NT2/D1 (cell line): ENCODE measurements around the gene COL23A1.
"Not testable (repeated sequence)": the region's sequence is repeated elsewhere in the genome, so short reads cannot be mapped to it uniquely, and the experiment has no call there.

Experiments
- DNase-seq: peaks from one replicate; pipeline ENCODE4 v3.0.0-alpha.2; 2011; ENCODE audit warnings: low read depth, low spot score
- H3K27me3 ChIP-seq: 2 replicates; pipeline ENCODE4 v1.6.0; 2011; ENCODE audit warnings: mild to moderate bottlenecking; ENCODE audit not compliant: insufficient read length, insufficient read depth
- H3K36me3 ChIP-seq: 2 replicates; pipeline ENCODE4 v1.6.1; 2011; ENCODE audit warnings: mild to moderate bottlenecking, low read length, mixed read lengths; ENCODE audit not compliant: insufficient read depth, insufficient read length
- H3K4me1 ChIP-seq: 2 replicates; pipeline ENCODE4 v1.5.1; 2011; ENCODE audit not compliant: insufficient read depth, insufficient read length
- H3K4me3 ChIP-seq: 2 replicates; pipeline ENCODE4 v1.5.1; 2011; ENCODE audit warnings: low read depth; ENCODE audit not compliant: insufficient read length
- H3K9ac ChIP-seq: 2 replicates; pipeline ENCODE4 v1.6.0; 2011; ENCODE audit warnings: low read depth; ENCODE audit not compliant: insufficient read length
- H3K9me3 ChIP-seq: 2 replicates; pipeline ENCODE4 v1.5.1; 2011; ENCODE audit warnings: mild to moderate bottlenecking, low read length; ENCODE audit not compliant: insufficient read depth
- SUZ12 ChIP-seq: IDR thresholded peaks from 2 replicates; pipeline ENCODE4 v1.6.1; 2011; ENCODE audit not compliant: insufficient read length, insufficient read depth; ENCODE audit errors: extremely low read depth
- YY1 ChIP-seq: IDR thresholded peaks from 2 replicates; pipeline ENCODE4 v1.6.1; 2011; ENCODE audit not compliant: insufficient read length, insufficient read depth
- ZNF274 ChIP-seq: IDR thresholded peaks from 2 replicates; pipeline ENCODE4 v1.6.1; 2011; ENCODE audit warnings: mild to moderate bottlenecking, low read depth, low read length

Gene COL23A1

DNA sequence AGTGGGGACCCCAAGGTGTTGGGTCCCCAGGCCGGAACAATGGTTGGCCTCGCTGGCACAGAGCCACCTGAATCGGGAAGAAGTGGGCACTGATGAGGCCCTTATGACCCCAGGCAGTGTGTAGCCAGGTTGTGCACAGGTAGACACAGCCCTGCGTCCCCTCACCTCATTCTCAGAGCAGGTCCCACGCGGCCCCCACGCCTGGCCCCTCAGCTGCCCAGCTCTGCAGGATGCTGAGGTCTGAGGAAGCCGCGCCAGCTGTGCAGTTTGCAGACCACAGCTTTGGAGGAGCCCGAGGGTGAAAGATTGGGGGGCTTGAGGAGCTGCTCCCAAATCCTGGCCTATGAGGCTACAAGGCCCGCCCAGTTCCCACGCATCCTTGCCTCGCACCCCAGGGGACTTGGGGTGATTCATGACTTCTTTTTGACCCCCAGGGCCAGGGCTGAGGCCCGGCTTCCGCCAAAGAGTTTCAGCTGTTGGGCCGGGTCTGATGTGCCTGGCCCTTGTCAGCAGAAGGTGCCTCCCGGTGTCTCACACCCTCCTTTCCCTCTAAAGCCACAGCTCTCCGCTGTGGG lies 269.8 kb downstream of the COL23A1 start:
- DNase-seq: no peak
- TF ChIP-seq SUZ12 (no peak), ZNF274 (no peak), YY1 (no peak)
- H3K27me3 ChIP-seq: no peaks in the 10 kb centered on the region
- H3K36me3 ChIP-seq: no peaks in the 10 kb centered on the region
- peaks cover 8% of the 10 kb centered on the region for H3K4me1 ChIP-seq
- H3K4me3 ChIP-seq: no peak overlapping the region
- 0 out of 2 replicates have a peak, but pooled peaks cover 6% of the 10 kb centered on the region for H3K9me3 ChIP-seq
- H3K9ac ChIP-seq: no peak overlapping the region

DNA sequence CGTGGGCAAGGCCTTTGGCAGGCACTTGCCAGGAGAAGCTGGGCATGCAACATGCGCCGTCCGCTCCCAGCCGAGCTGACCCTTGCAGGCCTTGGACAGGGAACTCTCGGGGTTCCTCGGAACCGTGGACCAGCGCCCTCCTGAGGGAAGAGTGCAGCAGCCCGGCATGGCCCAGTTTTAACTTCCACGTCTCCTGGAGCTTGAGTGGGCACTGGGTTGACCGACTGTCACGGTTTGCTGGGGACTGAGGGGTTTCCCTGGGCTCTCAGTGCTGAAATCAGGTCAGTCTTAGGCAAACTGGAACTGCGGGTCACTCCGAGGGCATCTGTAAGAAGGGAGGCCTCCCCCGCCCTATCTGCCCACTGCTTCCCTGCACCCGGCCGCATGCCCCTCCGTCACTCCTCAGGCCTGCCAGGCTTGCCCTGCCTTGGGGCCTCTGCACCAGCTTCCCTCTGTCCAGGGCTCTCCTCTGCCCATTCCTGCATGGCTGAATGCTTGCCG lies 270.6 kb downstream of the COL23A1 start:
- H3K4me1 ChIP-seq: peaks cover 8% of the 10 kb centered on the region
- H3K4me3 ChIP-seq: no peak overlapping the region
- no peaks in the 10 kb centered on the region for H3K27me3 ChIP-seq
- H3K9ac ChIP-seq: no peak overlapping the region
- H3K9me3 ChIP-seq: 0 out of 2 replicates have a peak, but pooled peaks cover 6% of the 10 kb centered on the region
- no peak for DNase-seq
- no peaks in the 10 kb centered on the region for H3K36me3 ChIP-seq
- TF ChIP-seq SUZ12 (no peak), ZNF274 (no peak), YY1 (no peak)

DNA sequence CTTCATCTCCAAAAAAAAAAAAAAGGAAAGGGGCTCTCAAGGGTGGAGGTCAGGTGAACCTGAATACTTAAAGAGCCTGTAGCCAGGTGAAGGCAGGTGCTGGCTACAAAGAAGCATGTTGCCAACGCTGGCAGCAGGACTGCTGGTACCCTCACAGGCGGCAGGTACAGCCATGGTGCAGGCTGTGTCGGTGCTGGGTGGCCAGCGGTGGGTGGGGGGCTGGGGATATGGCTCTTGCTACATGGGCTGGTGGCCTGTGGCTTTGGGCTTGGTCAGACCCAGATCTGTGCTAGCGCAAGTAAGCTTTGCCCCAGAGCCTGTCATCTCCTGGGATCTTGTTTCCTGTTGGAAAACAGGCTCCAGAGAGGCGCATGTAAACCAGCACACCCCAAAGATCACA lies 271.3 kb downstream of the COL23A1 start:
- Histone ChIP-seq H3K9ac (no peak overlapping the region), H3K27me3 (no peaks in the 10 kb centered on the region), H3K36me3 (no peaks in the 10 kb centered on the region), H3K9me3 (0 out of 2 replicates have a peak, but pooled peaks cover 6% of the 10 kb centered on the region), H3K4me1 (peaks cover 4% of the 10 kb centered on the region), H3K4me3 (no peak overlapping the region)
- TF ChIP-seq SUZ12 (no peak), ZNF274 (no peak), YY1 (no peak)
- no peak for DNase-seq

DNA sequence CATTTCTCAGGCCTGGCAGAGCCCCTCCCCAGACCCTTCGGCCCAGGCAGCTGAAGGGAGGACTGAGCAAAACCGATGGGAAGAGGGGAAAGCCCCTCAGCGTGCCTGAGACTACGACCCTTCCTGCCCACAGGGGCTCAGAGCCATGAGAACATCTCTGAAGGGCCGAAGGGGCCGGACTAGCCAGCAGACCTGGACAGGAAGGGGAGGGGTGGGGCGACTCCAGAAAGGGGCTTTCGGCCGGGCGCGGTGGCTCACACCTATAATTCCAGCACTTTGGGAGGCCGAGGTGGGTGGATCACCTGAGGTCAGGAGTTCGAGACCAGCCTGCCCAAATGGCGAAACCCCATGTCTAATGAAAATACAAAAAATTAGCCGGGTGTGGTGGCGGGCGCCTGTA lies 271.8 kb downstream of the COL23A1 start:
- Histone ChIP-seq H3K9ac (no peak overlapping the region), H3K4me3 (no peak overlapping the region), H3K9me3 (0 out of 2 replicates have a peak, but pooled peaks cover 6% of the 10 kb centered on the region), H3K27me3 (no peaks in the 10 kb centered on the region), H3K36me3 (no peaks in the 10 kb centered on the region), H3K4me1 (no peaks in the 10 kb centered on the region)
- TF ChIP-seq SUZ12 (no peak), YY1 (no peak), ZNF274 (no peak)
- DNase-seq: no peak

DNA sequence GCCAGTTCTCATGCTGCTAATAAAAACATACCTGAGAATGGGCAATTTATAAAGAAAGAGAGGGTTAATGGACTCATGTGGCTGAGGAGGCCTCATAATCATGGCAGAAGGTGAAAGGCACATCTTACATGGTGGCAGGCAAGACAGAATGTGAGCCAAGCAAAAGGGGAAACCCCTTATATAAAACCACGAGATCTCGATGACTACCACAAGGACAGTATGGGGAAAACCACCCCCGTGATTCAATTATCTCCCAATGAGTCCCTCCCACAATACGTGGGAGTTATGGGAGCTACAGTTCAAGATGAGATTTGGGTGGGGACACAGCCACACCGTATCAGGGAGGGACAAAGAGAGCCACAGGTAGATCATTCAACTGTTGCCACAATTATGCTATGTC lies 272.5 kb downstream of the COL23A1 start:
- not testable (repeated sequence) for H3K9me3 ChIP-seq, H3K36me3 ChIP-seq, H3K9ac ChIP-seq, H3K4me3 ChIP-seq, H3K4me1 ChIP-seq, DNase-seq, H3K27me3 ChIP-seq

GRCh38 chr5:178314961-178315820 lies 275.0 kb downstream of the COL23A1 start:
- TF ChIP-seq YY1 (no peak), SUZ12 (no peak), ZNF274 (no peak)
- no peaks in the 10 kb centered on the region for H3K36me3 ChIP-seq
- peaks cover 3% of the 10 kb centered on the region for H3K4me1 ChIP-seq
- H3K4me3 ChIP-seq: no peak overlapping the region
- 0 out of 2 replicates have a peak, but pooled peaks cover 6% of the 10 kb centered on the region for H3K9me3 ChIP-seq
- no peaks in the 10 kb centered on the region for H3K27me3 ChIP-seq
- no peak overlapping the region for H3K9ac ChIP-seq
- no peak for DNase-seq

DNA sequence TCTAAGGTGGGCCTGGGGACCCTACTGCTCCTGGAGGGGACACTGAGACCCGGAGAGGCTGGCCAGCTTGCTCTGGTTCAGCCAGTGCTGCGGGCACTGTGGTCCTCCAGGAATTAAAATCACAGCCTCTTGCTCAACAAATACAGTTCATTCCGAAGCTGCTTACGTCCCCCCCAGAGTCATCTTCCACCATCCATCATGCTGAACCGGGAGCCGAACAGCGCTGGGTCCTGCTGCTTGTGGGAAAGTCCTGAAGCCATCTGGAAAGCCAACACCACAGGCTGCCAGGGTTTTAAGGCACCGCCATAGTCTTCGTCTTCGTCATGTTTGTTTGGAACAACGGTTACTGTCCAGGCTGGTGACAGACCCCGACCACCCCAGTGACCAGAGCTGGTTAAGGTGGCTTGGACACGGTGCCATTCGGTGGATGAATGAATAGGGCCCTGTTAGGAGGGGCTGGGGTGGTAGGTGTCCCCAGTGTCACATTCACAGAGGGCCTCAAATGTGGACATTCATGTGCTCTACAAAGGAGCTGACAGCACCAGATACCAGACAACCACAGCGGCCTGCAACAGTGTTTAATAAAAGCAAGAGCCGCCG lies 276.0 kb downstream of the COL23A1 start:
- no peak overlapping the region for H3K9ac ChIP-seq
- DNase-seq: no peak
- H3K4me1 ChIP-seq: peaks cover 7% of the 10 kb centered on the region
- H3K4me3 ChIP-seq: no peak overlapping the region
- H3K27me3 ChIP-seq: no peaks in the 10 kb centered on the region
- no peak for TF ChIP-seq YY1
- TF ChIP-seq SUZ12: no peak
- no peak for TF ChIP-seq ZNF274
- 0 out of 2 replicates have a peak, but pooled peaks cover 6% of the 10 kb centered on the region for H3K9me3 ChIP-seq
- no peaks in the 10 kb centered on the region for H3K36me3 ChIP-seq
